Thyroid gland (tissue), 4 donors: ENCODE measurements around the gene LEO1. TPM values are rescaled to one million over a fixed set of nuclear protein-coding genes. Genes with fewer than 3 reads are reported as not detected.

Source experiments
- DNase-seq, 2 donors: peaks; one replicate each; pipeline ENCODE4 v3.0.0-alpha.2; 2019
- H3K27ac ChIP-seq, 3 donors: fragments of 200-600 bp; sonication (generic); 1 replicate in 2 of 3; 2 replicates in 1 of 3; pipeline ENCODE4 v1.5.1; 2016 to 2019; ENCODE audit warnings: mild to moderate bottlenecking in 1 of 3, moderate library complexity in 1 of 3
- H3K27me3 ChIP-seq: fragments of 200-600 bp; sonication (generic); one replicate; pipeline ENCODE4 v1.5.1; 2019
- H3K36me3 ChIP-seq, 2 donors: fragments of 200-600 bp; sonication (generic); one replicate each; pipeline ENCODE4 v1.5.1; 2016 to 2019
- H3K4me1 ChIP-seq, 2 donors: fragments of 200-600 bp; sonication (generic); one replicate each; pipeline ENCODE4 v1.5.1; 2017 to 2019
- H3K4me3 ChIP-seq, 3 donors: fragments of 200-600 bp; sonication (generic); replicated peaks in 1 of 3; 1 replicate in 2 of 3; 2 replicates in 1 of 3; pipeline ENCODE4 v1.5.1; 2016; ENCODE audit warnings: mild to moderate bottlenecking in 1 of 3
- H3K9me3 ChIP-seq: fragments of 200-600 bp; sonication (generic); one replicate; pipeline ENCODE4 v1.5.1; 2017
- POLR2A ChIP-seq, 2 donors: fragments of 450-650 bp; IDR thresholded peaks; one replicate each; pipeline ENCODE4 v1.6.1; 2017; ENCODE audit warnings: antibody characterized with exemption in 2 of 2, mild to moderate bottlenecking in 2 of 2, moderate library complexity in 1 of 2
- WGBS, 2 donors: methylation state at CpG; one replicate each; pipeline ENCODE4 v1.1.5; 2017; 5-methylcytosine and 5-hydroxymethylcytosine counted together
- intact Hi-C: fragments of 100-400 bp; cut with DNase I; formaldehyde crosslinking; loops from one replicate; pipeline ENCODE4 v1.15.1; 2023
- total RNA-seq, 4 donors: library from RNA; depleted of rRNA; stranded (reverse); fragments of >200 nt; gene quantifications; one replicate each; pipeline ENCODE4 v1.2.3, GENCODE V29; 2016
- TF ChIP-seq, protein P1 (sequence below), 6 experiments: fragments of 200-600 bp in 3 of 6; fragments of 450-650 bp in 3 of 6; sonication (generic) in 3 of 6; IDR thresholded peaks; one replicate each; pipeline ENCODE4 v1.5.1; 2016 to 2019; ENCODE audit warnings: antibody characterized with exemption in 6 of 6, mild to moderate bottlenecking in 2 of 6, inconsistent platforms in 1 of 6, moderate library complexity in 1 of 6

The LEO1 gene
- total RNA-seq, 4 donors from 2014 or later: 13.2 to 26.9 (median 19.5) TPM

DNA sequence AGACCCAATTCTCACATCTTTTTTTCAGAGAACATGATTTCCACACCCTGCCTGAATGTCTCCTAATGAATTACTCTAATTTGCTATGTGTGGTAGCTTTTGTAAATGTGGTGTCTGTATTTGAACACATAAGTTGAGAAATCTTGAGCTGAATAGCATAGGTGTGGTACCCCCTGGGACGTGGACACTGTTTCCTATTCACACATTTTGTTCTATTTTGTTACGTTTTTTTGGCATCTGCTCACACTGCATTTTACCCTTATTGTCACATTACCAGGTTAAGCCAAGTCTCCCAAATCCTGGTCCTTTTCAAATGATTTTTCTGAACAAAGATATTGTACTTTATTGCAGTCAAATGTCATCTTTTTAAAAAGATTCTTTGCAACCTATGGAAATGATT is 40.6 kb upstream of the LEO1 start:
- 65 to 73% methylated on average over 2 of the region's 2 CpGs for WGBS, 2 donors
- H3K27ac ChIP-seq: no peak overlapping the region

DNA sequence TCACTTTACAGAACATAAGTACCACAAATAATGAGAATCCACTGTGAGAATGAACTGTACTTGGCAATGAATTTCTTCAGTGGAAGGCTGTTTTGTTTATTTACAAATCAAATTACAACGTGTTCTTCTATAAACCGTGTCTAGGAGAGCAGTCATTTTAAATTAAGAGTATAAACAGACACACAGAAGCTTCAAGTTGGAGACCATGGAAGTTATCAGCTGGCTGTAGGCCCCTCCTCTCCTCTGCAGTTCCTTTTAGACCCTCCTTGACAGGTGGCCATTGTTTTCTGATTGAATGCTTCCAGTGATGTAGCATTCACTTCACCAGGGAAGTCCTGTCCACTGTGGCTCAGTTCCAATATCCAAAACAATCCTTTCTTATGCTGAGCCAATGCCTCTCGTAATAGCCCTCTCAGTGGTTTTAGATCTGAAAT is 40.1 kb upstream of the LEO1 start:
- no peaks in the 10 kb centered on the region for H3K27me3 ChIP-seq
- H3K36me3 ChIP-seq: no peaks in the 10 kb centered on the region
- H3K4me3 ChIP-seq: no peak overlapping the region
- 48 to 52% methylated on average over 3 of the region's 3 CpGs for WGBS, 2 donors
- no peaks in the 10 kb centered on the region for H3K9me3 ChIP-seq
- TF ChIP-seq POLR2A (IDR thresholded peaks at IDR 0.05): no peak
- TF ChIP-seq, protein P1, sequence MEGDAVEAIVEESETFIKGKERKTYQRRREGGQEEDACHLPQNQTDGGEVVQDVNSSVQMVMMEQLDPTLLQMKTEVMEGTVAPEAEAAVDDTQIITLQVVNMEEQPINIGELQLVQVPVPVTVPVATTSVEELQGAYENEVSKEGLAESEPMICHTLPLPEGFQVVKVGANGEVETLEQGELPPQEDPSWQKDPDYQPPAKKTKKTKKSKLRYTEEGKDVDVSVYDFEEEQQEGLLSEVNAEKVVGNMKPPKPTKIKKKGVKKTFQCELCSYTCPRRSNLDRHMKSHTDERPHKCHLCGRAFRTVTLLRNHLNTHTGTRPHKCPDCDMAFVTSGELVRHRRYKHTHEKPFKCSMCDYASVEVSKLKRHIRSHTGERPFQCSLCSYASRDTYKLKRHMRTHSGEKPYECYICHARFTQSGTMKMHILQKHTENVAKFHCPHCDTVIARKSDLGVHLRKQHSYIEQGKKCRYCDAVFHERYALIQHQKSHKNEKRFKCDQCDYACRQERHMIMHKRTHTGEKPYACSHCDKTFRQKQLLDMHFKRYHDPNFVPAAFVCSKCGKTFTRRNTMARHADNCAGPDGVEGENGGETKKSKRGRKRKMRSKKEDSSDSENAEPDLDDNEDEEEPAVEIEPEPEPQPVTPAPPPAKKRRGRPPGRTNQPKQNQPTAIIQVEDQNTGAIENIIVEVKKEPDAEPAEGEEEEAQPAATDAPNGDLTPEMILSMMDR (IDR thresholded peaks at IDR 0.05): no peak
- H3K4me1 ChIP-seq: peaks cover 5 to 23% of the 10 kb centered on the region in 2 donors
- no peak for DNase-seq
- no peak overlapping the region for H3K27ac ChIP-seq
- intact Hi-C loops: no loop called here

More for the DNA sequence above, 40.6 kb upstream of the LEO1 start:
- DNase-seq: no peak
- no peak for TF ChIP-seq POLR2A (IDR thresholded peaks at IDR 0.05)
- TF ChIP-seq, protein P1 (IDR thresholded peaks at IDR 0.05): no peak
- Histone ChIP-seq H3K36me3 (no peaks in the 10 kb centered on the region), H3K9me3 (no peaks in the 10 kb centered on the region), H3K27me3 (no peaks in the 10 kb centered on the region), H3K4me1 (peaks cover under 1 to 18% of the 10 kb centered on the region in 2 donors), H3K4me3 (no peak overlapping the region)
- intact Hi-C loops: no loop called here

DNA sequence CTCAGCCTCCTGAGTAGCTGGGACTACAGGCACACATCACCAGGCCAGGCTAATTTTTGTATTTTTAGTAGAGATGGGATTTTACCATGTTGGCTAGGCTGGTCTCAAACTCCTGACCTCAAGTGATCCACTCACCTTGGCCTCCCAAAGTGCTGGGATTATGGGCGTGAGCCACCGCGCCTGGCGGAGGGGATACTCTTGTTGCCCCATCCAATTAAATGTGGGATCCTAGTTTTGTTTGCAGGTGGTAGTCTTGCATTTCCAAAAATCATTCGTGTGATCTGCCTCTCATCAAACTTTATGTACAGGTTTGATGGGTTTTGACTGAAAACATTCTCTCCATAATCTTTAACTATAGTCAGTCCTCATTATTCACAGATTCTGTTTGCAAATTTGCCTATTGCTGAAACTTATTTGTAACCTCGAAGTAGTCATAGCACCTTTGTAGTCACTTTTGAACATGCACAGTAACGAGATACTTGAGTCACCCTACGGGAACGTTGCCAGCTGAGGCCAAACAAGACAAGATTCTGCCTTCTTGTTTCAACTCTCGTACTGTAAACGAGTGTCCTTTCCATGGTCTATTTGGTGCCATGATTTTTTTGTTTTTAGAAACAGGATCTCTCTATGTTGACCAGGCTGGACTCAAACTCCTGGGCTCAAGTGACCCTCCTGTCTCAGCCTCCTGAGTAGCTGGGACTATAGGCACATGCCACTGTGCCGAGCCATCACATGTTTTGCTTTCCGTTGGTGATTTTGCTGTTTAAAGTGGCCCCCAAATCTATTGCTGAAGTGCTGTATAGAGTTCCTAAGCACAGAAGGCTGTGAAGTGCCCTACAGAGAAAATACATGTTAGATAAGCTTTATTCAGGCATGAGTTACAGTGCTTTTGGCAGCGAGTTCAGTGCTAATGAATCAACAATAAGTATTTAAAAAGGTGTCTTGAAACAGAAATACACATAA is 39.3 kb upstream of the LEO1 start:
- TF ChIP-seq, protein P1 (IDR thresholded peaks at IDR 0.05): no peak
- TF ChIP-seq POLR2A (IDR thresholded peaks at IDR 0.05): no peak
- peak; percentile 56 to 73 for DNase-seq

DNA sequence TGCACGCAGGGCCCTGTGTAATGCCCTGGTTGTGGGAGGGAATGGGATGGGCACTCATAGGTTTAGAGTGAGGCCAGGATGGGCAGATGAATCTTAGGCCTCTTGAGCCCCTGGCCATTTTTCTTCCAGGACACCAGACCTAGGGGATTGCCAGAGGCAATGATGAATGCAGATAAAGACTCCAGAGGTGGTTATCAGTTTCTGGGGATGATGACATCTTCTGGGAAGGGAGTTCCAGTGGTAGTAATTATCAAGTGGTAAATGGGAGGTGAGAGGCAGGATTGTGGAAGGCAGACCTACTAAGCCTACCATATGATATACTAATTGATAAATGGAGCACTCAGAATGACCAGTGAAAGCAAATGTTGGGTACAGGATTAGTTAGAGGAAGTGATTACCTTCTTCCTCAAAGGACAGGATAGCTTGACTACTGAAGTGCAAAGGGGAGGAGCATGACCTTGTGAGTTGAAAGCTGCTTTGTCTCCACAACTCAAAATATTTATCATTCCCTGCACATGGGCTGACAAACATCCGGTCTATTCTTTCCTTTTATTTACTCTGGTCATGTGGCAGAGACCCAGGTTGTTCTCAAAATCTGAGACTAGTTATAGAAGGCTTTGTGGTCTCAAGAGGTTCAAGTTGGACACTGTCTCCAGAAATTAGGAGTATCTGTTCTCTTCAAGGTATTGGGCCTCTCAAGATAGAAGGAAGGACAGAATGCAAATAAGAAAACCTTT is 37.3 kb upstream of the LEO1 start:
- WGBS, 2 donors: 68 to 87% methylated on average over 2 of the region's 2 CpGs
- DNase-seq: no peak
- Histone ChIP-seq H3K27me3 (no peaks in the 10 kb centered on the region), H3K9me3 (no peaks in the 10 kb centered on the region), H3K36me3 (no peaks in the 10 kb centered on the region), H3K27ac (no peak overlapping the region), H3K4me1 (peaks cover 6 to 35% of the 10 kb centered on the region in 2 donors), H3K4me3 (no peak overlapping the region)
- intact Hi-C loops: no loop called here
- TF ChIP-seq, protein P1 (IDR thresholded peaks at IDR 0.05): no peak
- no peak for TF ChIP-seq POLR2A (IDR thresholded peaks at IDR 0.05)

More for the DNA sequence above, 39.3 kb upstream of the LEO1 start:
- Histone ChIP-seq H3K9me3 (no peaks in the 10 kb centered on the region), H3K4me1 (peaks cover 6 to 31% of the 10 kb centered on the region in 2 donors), H3K36me3 (no peaks in the 10 kb centered on the region), H3K4me3 (no peak overlapping the region), H3K27ac (peak overlapping the region in 1 of 3 donors; percentile 29), H3K27me3 (no peaks in the 10 kb centered on the region)
- intact Hi-C loops: no loop called here
- WGBS, 2 donors: 59% methylated on average over 14 of the region's 14 CpGs
